HFFc6 (cell line): ENCODE measurements around the gene MAGED4B. TPM values are rescaled to one million over a fixed set of nuclear protein-coding genes. Genes with fewer than 3 reads are reported as not detected.

Experiments used
- DNase-seq: peaks from one replicate; pipeline ENCODE4 v3.0.0-alpha.2; 2018
- H3K27ac Mint-ChIP-seq: 2 replicates; pipeline ENCODE4 v1.8.0; 2020; ENCODE audit warnings: mild to moderate bottlenecking, mixed read lengths
- H3K27me3 Mint-ChIP-seq: 2 replicates; pipeline ENCODE4 v1.8.0; 2021; ENCODE audit warnings: mild to moderate bottlenecking, moderate library complexity, mixed read lengths; ENCODE audit not compliant: insufficient read depth
- H3K36me3 Mint-ChIP-seq: 2 replicates; pipeline ENCODE4 v1.8.0; 2021; ENCODE audit warnings: low read depth, mixed read lengths
- H3K4me1 Mint-ChIP-seq: 2 replicates; pipeline ENCODE4 v1.8.0; 2020; ENCODE audit warnings: low read depth, mixed read lengths
- H3K4me3 Mint-ChIP-seq: 2 replicates; pipeline ENCODE4 v1.8.0; 2020; ENCODE audit warnings: mild to moderate bottlenecking, moderate library complexity, mixed read lengths
- H3K9me3 Mint-ChIP-seq: 2 replicates; pipeline ENCODE4 v1.8.0; 2020; ENCODE audit warnings: mild to moderate bottlenecking, mixed read lengths
- total RNA-seq, 6 experiments: library from RNA; stranded (reverse); fragmentation: NEBNext Ultra II Directional; extraction: Animal tissue kit (Norgen Biotek cat#: 25700); gene quantifications; 2 replicates in 1 of 6; 3 replicates in 5 of 6; pipeline ENCODE4 v1.2.3, GENCODE V29; 2021
- TF ChIP-seq, protein P1 (sequence below): fragments of 200-600 bp; sonication (generic); IDR thresholded peaks from 2 replicates; pipeline ENCODE4 v1.5.0; 2021; ENCODE audit warnings: antibody characterized with exemption, mild to moderate bottlenecking

MAGED4B gene
- total RNA-seq, 6 experiments from 2014 or later, result 32.8 to 64.2 (median 36.2) TPM

DNA sequence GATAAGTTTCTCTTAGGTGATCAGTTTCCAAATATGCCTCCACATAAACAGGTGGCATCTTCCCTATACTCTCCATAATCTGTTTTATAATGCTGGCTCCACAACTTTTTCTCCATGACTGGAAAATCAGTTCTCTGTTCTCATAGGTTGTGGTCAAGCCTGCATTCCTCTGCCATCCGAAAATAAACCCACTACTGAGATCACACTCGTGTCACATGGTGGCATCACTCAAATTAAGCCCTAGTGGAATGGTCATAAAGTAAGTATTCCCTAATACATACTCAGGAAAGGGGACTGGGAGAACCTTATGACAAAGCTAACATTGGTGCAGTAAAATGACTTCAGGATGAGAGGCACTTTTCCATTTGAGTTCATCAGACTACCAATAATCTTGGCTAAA, 37.6 kb downstream of the MAGED4B start:
- H3K9me3 Mint-ChIP-seq, result no peaks in the 10 kb centered on the region
- H3K27ac Mint-ChIP-seq, result no peak overlapping the region
- no peaks in the 10 kb centered on the region for H3K36me3 Mint-ChIP-seq
- TF ChIP-seq, protein P1, sequence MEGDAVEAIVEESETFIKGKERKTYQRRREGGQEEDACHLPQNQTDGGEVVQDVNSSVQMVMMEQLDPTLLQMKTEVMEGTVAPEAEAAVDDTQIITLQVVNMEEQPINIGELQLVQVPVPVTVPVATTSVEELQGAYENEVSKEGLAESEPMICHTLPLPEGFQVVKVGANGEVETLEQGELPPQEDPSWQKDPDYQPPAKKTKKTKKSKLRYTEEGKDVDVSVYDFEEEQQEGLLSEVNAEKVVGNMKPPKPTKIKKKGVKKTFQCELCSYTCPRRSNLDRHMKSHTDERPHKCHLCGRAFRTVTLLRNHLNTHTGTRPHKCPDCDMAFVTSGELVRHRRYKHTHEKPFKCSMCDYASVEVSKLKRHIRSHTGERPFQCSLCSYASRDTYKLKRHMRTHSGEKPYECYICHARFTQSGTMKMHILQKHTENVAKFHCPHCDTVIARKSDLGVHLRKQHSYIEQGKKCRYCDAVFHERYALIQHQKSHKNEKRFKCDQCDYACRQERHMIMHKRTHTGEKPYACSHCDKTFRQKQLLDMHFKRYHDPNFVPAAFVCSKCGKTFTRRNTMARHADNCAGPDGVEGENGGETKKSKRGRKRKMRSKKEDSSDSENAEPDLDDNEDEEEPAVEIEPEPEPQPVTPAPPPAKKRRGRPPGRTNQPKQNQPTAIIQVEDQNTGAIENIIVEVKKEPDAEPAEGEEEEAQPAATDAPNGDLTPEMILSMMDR, result no peak
- DNase-seq, result no peak
- H3K27me3 Mint-ChIP-seq, result no peaks in the 10 kb centered on the region; the same call in 1 of the 2 replicates
- no peaks in the 10 kb centered on the region for H3K4me1 Mint-ChIP-seq
- no peak overlapping the region for H3K4me3 Mint-ChIP-seq

DNA sequence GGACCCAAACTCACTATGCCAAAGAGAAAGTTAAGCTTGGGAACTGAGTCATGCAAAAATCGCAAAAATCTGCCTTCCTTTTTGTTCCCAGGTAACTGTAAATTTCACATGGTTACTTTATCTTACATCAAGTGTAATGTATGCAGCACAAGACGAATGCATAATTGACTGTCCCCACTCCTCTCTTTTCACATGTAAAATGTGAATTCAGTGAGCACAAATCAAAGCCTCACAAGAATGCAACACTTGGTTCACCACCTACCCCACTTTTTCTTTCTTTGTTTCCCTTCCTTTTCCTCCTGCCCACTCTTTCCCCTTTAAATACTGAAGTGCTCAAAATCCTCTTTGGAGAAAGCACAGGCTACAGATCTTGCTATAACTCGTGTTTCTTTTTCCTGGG, 53.2 kb downstream of the MAGED4B start:
- H3K27ac Mint-ChIP-seq, result no peak overlapping the region
- H3K4me1 Mint-ChIP-seq, result no peaks in the 10 kb centered on the region
- no peaks in the 10 kb centered on the region for H3K9me3 Mint-ChIP-seq
- TF ChIP-seq, protein P1, result no peak
- H3K27me3 Mint-ChIP-seq, result peaks cover 2% of the 10 kb centered on the region; the same call in 1 of the 2 replicates
- H3K4me3 Mint-ChIP-seq, result no peak overlapping the region
- no peak for DNase-seq
- no peaks in the 10 kb centered on the region for H3K36me3 Mint-ChIP-seq

Other genes starting within 250 kb of the MAGED4B start
- gene MAGED1, start 175.6 kb downstream of the MAGED4B start, total RNA-seq, result 100 to 1,000 TPM; 410 to 601 (median 513) TPM
- 10 to 100 TPM; 23.9 to 43.6 (median 32.7) TPM for gene MAGED4, start 115.7 kb upstream of the MAGED4B start, total RNA-seq